Psoas muscle (tissue), 8 donors: ENCODE measurements around the gene MAGEB2. TPM values are rescaled to one million over a fixed set of nuclear protein-coding genes. Genes with fewer than 3 reads are reported as not detected.

Experiments used
- ATAC-seq, 4 donors: fragments of 200-7000 bp; cut with Tn5 transposase; one replicate each; pipeline ENCODE4 v1.9.1; 2020; ENCODE audit warnings: moderate library complexity in 3 of 4, mild to moderate bottlenecking in 2 of 4
- DNase-seq, 2 donors: peaks; one replicate each; pipeline ENCODE4 v3.0.0-alpha.2; 2020
- H3K27ac ChIP-seq: fragments of 200-600 bp; one replicate; pipeline ENCODE4 v1.8.0; 2022
- H3K27me3 ChIP-seq, 3 donors: fragments of 200-600 bp in 1 of 3; one replicate each; pipeline versions ENCODE4 v1.6.1 to v1.8.0; 2013 to 2022; ENCODE audit warnings: low read length in 2 of 3, mild to moderate bottlenecking in 2 of 3, moderate library complexity in 1 of 3; ENCODE audit not compliant: insufficient read depth in 3 of 3
- H3K36me3 ChIP-seq, 2 donors: fragments of 200-600 bp in 1 of 2; one replicate each; pipeline versions ENCODE4 v1.6.1 to v1.8.0; 2013 to 2022; ENCODE audit warnings: low read depth in 1 of 2, mild to moderate bottlenecking in 1 of 2, moderate library complexity in 1 of 2; ENCODE audit not compliant: insufficient read depth in 1 of 2
- H3K4me1 ChIP-seq: fragments of 200-600 bp; one replicate; pipeline ENCODE4 v1.8.0; 2022
- H3K4me3 ChIP-seq: fragments of 200-600 bp; one replicate; pipeline ENCODE4 v1.8.0; 2022; ENCODE audit warnings: mild to moderate bottlenecking
- H3K9me3 ChIP-seq: fragments of 200-600 bp; one replicate; pipeline ENCODE4 v1.8.0; 2022
- WGBS, 3 donors: extraction: QIAGEN DNeasy Blood & Tissue Kit; methylation state at CpG; one replicate each; pipeline versions ENCODE4 v1.1.6 to v1.1.7; 2013; 5-methylcytosine and 5-hydroxymethylcytosine counted together
- intact Hi-C, 2 donors: fragments of 100-400 bp; cut with DNase I; formaldehyde crosslinking; loops; one replicate each; pipeline versions ENCODE4 v1.11.0 to v1.14.2; 2022
- polyA plus RNA-seq, 3 donors: library from polyadenylated mRNA; stranded (reverse); fragments of 200-250 nt; gene quantifications; one replicate each; pipeline ENCODE4 v1.2.3, GENCODE V29; 2013
- total RNA-seq, 4 donors: library from RNA; stranded (reverse); fragmentation: NEBNext Ultra II Directional in 2 of 4; extraction: Animal tissue kit (Norgen Biotek cat#: 25700) in 2 of 4; gene quantifications; one replicate each; pipeline versions ENCODE4 v1.2.1 to v1.2.4, GENCODE V29; 2021 to 2023
- TF ChIP-seq, protein P1 (sequence below): fragments of 200-600 bp; IDR thresholded peaks from one replicate; pipeline ENCODE4 v1.8.0; 2022; ENCODE audit warnings: antibody characterized with exemption
- donor health status: healthy with polysubstance abuse.
- donor health status: DM: no; HTN: no; CAD: no; lungs with moderate emphysema.
- donor health status: Bipolar disorder and iron deficiency.
- donor health status: healthy.
- donor health status: DM: yes; HTN: yes; CAD: no.
- donor health status: DM: no; HTN: no; CAD: no.
- donor health status: DM: no; HTN: no; CAD: no.
- donor health status: DM: yes; HTN: yes; CAD: no.

MAGEB2 gene
- total and polyA plus RNA-seq, 7 donors: not detected

DNA sequence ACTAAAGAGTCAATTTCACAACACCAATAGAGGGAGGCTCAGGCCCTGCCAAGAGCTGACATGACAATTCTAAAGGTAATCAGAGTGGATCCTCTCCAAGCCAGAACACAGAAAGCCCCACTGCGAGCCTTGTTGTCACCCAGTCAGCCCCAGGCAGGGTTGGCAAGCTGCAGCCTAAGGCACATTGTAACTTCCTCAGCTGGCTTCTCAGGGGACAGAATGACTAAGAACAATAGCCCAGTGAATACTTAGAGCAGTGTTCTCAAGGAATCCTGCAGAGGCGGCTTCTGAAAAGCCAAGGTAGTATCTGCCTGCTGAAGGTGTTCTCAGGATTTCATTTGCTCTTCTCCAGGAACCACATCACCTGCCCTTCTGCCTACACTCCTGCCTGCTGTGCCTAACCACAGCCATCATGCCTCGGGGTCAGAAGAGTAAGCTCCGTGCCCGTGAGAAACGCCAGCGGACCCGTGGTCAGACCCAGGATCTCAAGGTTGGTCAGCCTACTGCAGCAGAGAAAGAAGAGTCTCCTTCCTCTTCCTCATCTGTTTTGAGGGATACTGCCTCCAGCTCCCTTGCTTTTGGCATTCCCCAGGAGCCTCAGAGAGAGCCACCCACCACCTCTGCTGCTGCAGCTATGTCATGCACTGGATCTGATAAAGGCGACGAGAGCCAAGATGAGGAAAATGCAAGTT is 26.5 kb downstream of the MAGEB2 start, which contains the start of gene MAGEB4:
TSS of gene MAGEB4 (plus strand) at position 277 of the 692 bp plus-strand sequence. CDS start at position 413, 136 bp downstream.
- Histone ChIP-seq H3K27ac (no peak within 1 kb of the TSS), H3K4me3 (no peak within 1 kb of the TSS), H3K36me3 (no peaks in the 10 kb centered on the region), H3K9me3 (no peaks in the 10 kb centered on the region), H3K4me1 (no peaks in the 10 kb centered on the region), H3K27me3 (peaks cover 0 to 8% (median 0%) of the 10 kb centered on the region in 3 donors)
- no peak for DNase-seq
- WGBS, 3 donors: 86 to 92% (median 87%) methylated on average over 10 of the region's 10 CpGs
- TF ChIP-seq, protein P1, sequence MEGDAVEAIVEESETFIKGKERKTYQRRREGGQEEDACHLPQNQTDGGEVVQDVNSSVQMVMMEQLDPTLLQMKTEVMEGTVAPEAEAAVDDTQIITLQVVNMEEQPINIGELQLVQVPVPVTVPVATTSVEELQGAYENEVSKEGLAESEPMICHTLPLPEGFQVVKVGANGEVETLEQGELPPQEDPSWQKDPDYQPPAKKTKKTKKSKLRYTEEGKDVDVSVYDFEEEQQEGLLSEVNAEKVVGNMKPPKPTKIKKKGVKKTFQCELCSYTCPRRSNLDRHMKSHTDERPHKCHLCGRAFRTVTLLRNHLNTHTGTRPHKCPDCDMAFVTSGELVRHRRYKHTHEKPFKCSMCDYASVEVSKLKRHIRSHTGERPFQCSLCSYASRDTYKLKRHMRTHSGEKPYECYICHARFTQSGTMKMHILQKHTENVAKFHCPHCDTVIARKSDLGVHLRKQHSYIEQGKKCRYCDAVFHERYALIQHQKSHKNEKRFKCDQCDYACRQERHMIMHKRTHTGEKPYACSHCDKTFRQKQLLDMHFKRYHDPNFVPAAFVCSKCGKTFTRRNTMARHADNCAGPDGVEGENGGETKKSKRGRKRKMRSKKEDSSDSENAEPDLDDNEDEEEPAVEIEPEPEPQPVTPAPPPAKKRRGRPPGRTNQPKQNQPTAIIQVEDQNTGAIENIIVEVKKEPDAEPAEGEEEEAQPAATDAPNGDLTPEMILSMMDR: no peak
- intact Hi-C loops: no loop called here
- ATAC-seq: no peak

DNA sequence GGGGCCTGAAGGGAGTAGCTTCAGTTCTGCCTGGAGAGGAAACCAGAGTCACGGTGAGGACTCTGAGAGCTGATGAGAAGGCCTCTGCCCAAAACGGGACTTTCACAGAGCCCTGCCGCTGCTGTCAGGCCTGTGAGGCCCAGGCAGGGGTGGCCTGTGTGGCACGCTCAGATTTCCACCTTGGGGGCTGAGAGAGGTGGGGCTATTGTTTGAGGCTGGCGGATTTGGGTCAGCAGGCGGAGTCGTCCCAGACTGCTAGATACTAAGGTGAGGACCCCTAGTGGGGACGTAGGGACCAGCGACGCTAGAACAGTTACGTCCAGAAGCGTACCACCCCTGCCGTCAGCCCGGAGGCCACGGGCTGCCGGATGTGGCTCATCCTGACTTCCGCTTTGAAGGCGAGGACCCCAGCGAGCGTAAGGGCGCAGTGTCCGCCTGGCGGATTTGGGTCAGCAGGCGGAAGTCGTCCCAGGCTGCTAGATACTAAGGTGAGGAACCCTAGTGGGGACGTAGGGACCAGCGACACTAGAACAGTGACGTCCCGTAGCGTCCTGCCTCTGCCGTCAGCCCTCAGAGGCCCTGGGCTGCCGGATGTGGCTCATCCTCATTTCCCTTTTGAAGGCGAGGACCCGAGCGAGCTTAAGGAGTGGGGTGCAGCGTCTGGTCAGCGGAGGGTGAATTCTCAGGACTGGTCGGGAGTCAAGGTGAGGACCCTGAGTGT is 31.6 kb downstream of the MAGEB2 start, which contains the start of gene MAGEB1:
TSS of gene MAGEB1 (plus strand) at position 378 of the 721 bp plus-strand sequence. CDS start 3,348 bp downstream, outside the sequence.
- DNase-seq (no peak), ATAC-seq (no peak)
- H3K4me1 ChIP-seq: no peaks in the 10 kb centered on the region
- intact Hi-C loops: no loop called here
- H3K36me3 ChIP-seq: no peaks in the 10 kb centered on the region
- H3K27ac ChIP-seq: no peak within 1 kb of the TSS
- 81 to 93% (median 92%) methylated on average over 35 to 38 of the region's 38 CpGs for WGBS, 3 donors
- TF ChIP-seq, protein P1: no peak
- H3K27me3 ChIP-seq: no peaks in the 10 kb centered on the region
- no peak within 1 kb of the TSS for H3K4me3 ChIP-seq
- no peaks in the 10 kb centered on the region for H3K9me3 ChIP-seq

- H3K4me1 ChIP-seq: no peaks in the 10 kb centered on the region
- H3K27me3 ChIP-seq: no peaks in the 10 kb centered on the region
- H3K36me3 ChIP-seq: no peaks in the 10 kb centered on the region
- intact Hi-C loops: no loop called here
- ATAC-seq: no peak
- H3K4me3 ChIP-seq: no peak overlapping the region
- 63 to 84% (median 76%) methylated on average over 4 of the region's 4 CpGs for WGBS, 3 donors
- H3K27ac ChIP-seq: no peak overlapping the region
- DNase-seq: no peak
- H3K9me3 ChIP-seq: no peaks in the 10 kb centered on the region
- TF ChIP-seq, protein P1: no peak
Measured at GRCh38 chrX:30248854-30249253, 33.5 kb downstream of the MAGEB2 start.

DNA sequence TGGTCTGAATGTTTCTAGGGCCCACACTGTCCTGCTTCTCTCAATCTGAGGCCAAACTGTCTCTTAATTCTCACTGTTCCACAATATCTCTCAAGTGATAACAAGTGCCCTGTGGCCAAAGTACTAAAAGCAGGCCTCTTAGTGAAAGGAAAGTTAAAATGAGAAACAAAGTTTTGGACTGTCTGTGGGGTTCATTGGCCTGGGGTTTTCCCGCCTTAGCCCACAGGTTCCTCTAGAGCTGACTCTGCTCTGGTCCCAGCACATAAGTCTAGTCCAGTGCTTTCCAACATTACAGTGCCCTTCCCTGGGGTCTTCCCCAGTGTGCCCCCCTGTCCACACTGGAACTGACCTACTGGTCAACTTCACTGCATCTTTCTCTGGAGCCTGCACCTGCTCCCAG is 37.9 kb downstream of the MAGEB2 start:
- WGBS, 3 donors: 93 to 100% (median 96%) methylated on average over 1 of the region's 1 CpG
- Histone ChIP-seq H3K27ac (no peak overlapping the region), H3K4me1 (no peaks in the 10 kb centered on the region), H3K9me3 (no peaks in the 10 kb centered on the region), H3K36me3 (no peaks in the 10 kb centered on the region), H3K4me3 (no peak overlapping the region), H3K27me3 (peaks cover 0 to 4% (median 0%) of the 10 kb centered on the region in 3 donors)
- TF ChIP-seq, protein P1: no peak
- intact Hi-C loops: no loop called here
- DNase-seq: no peak
- ATAC-seq: no peak
